ENCODE data around the gene CENPVL1.
"Not testable (repeated sequence)": the region's sequence is repeated elsewhere in the genome, so short reads cannot be mapped to it uniquely, and the experiment has no call there.

- TF ChIP-seq CTCF (IDR thresholded peaks at IDR 0.05; ENCODE audit: borderline replicate concordance, extremely low read depth, low read length, poor library complexity, severe bottlenecking); EZH2 (IDR thresholded peaks at IDR 0.05; ENCODE audit: borderline replicate concordance, low read depth, low read length, severe bottlenecking): not testable (repeated sequence)
Measured at GRCh38 chrX:51681808-51682719, 28.2 kb upstream of the CENPVL1 start.
